Uterus (tissue), 2 donors: ENCODE measurements around the gene UPK3BL2.
"Not testable (repeated sequence)": the region's sequence is repeated elsewhere in the genome, so short reads cannot be mapped to it uniquely, and the experiment has no call there.

Experiments used
- CTCF ChIP-seq, 4 experiments: fragments of 200-600 bp in 2 of 4; fragments of 450-650 bp in 2 of 4; sonication (generic) in 2 of 4; IDR thresholded peaks; one replicate each; pipeline ENCODE4 v1.5.1; 2016 to 2019; ENCODE audit warnings: antibody characterized with exemption in 4 of 4, mild to moderate bottlenecking in 2 of 4, moderate library complexity in 1 of 4
- POLR2A ChIP-seq, 2 donors: fragments of 450-650 bp; IDR thresholded peaks; one replicate each; pipeline ENCODE4 v1.6.1; 2016; ENCODE audit warnings: antibody characterized with exemption in 2 of 2, mild to moderate bottlenecking in 1 of 2, moderate library complexity in 1 of 2

- not testable (repeated sequence) for TF ChIP-seq CTCF, POLR2A (IDR thresholded peaks at IDR 0.05)
Measured at GRCh38 chr7:102544372-102544771, 876 bp upstream of the UPK3BL2 start.
